ENCODE results near the gene GRAMD1B.

DNA sequence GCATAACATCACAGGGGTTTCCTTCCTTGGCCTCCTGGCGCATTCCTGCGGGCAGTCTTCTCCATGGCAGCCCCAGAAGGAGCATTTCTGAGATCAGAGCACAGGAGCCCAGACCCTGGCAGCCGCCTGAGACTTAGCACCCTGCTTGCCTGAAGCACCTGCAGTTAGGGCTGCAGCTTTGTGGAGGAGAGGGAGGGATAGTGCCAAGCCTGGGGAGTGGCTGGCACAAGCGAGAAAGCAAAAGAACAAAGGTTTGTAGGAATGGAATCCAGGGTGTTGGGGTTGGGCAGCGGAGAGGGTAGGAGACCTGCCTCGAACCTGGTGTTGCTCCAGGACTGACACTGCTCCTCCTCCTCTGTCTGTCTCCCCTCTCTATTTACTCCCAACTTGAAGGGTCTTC, 157.5 kb downstream of the GRAMD1B start:
- TF ChIP-seq, protein P1, sequence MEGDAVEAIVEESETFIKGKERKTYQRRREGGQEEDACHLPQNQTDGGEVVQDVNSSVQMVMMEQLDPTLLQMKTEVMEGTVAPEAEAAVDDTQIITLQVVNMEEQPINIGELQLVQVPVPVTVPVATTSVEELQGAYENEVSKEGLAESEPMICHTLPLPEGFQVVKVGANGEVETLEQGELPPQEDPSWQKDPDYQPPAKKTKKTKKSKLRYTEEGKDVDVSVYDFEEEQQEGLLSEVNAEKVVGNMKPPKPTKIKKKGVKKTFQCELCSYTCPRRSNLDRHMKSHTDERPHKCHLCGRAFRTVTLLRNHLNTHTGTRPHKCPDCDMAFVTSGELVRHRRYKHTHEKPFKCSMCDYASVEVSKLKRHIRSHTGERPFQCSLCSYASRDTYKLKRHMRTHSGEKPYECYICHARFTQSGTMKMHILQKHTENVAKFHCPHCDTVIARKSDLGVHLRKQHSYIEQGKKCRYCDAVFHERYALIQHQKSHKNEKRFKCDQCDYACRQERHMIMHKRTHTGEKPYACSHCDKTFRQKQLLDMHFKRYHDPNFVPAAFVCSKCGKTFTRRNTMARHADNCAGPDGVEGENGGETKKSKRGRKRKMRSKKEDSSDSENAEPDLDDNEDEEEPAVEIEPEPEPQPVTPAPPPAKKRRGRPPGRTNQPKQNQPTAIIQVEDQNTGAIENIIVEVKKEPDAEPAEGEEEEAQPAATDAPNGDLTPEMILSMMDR (conservative IDR thresholded peaks at IDR 0.05), result no peak
- no peak for TF ChIP-seq EZH2 (IDR thresholded peaks at IDR 0.05; ENCODE audit: low read depth)
